ENCODE measurements around the gene SMAD7.
A peak's percentile ranks its signal among the peaks of the same experiment; 100 is the strongest.

The SMAD7 gene

GRCh38 chr18:48900469-48900868, 50.3 kb downstream of the SMAD7 start:
- Histone ChIP-seq H3K79me1 (ENCODE audit: low read length) (peaks cover 14% of the 10 kb centered on the region), H3K9me3 (ENCODE audit: insufficient read depth, low read depth, low read length) (peaks cover 3% of the 10 kb centered on the region), H3K4me3 (ENCODE audit: low read depth, low read length) (no peak overlapping the region), H3K27ac (ENCODE audit: low read depth, low read length) (no peak overlapping the region), H4K8ac (ENCODE audit: low read depth, low read length) (no peak overlapping the region), H3K23ac (ENCODE audit: low read length) (no peak overlapping the region), H3K9ac (ENCODE audit: low read length) (no peak overlapping the region), H2BK120ac (ENCODE audit: insufficient read depth, low read length, poor library complexity) (no peak overlapping the region), H4K12ac (ENCODE audit: low read depth, low read length) (no peak overlapping the region), H3K18ac (ENCODE audit: low read length) (no peak overlapping the region), H3K79me2 (ENCODE audit: control insufficient read depth, insufficient read depth, low read length, poor library complexity) (no peaks in the 10 kb centered on the region), H3K14ac (ENCODE audit: low read length) (no peak overlapping the region), H2BK12ac (ENCODE audit: low read length) (no peak overlapping the region), H3K27me3 (ENCODE audit: insufficient read depth, low read length) (no peaks in the 10 kb centered on the region), H3K4ac (ENCODE audit: low read depth, low read length) (no peak overlapping the region), H3K4me1 (ENCODE audit: control insufficient read depth in 1 of 2, insufficient read depth in 2 of 2, low read length in 2 of 2) (peaks cover 18 to 22% of the 10 kb centered on the region in 2 experiments), H2AFZ (ENCODE audit: insufficient read depth, low read length, poor library complexity) (no peak overlapping the region), H4K91ac (ENCODE audit: low read depth, low read length) (no peak overlapping the region), H2AK5ac (ENCODE audit: low read length) (no peak overlapping the region), H3K4me2 (ENCODE audit: low read length) (no peak overlapping the region), H2BK5ac (ENCODE audit: low read depth, low read length, poor library complexity) (no peak overlapping the region), H3K36me3 (ENCODE audit: control insufficient read depth in 1 of 2, insufficient read depth in 2 of 2, low read length in 2 of 2) (no peaks in the 10 kb centered on the region)
- DNase-seq = no peak
- no CpG with 5 or more reads among the region's 1 CpG for WGBS (ENCODE audit: extremely low coverage, insufficient coverage, insufficient read length)

GRCh38 chr18:48899558-48900174, 51.1 kb downstream of the SMAD7 start:
- no peak overlapping the region for H4K8ac ChIP-seq (ENCODE audit: low read depth, low read length)
- no peak overlapping the region for H3K18ac ChIP-seq (ENCODE audit: low read length)
- no peaks in the 10 kb centered on the region for H3K79me2 ChIP-seq (ENCODE audit: control insufficient read depth, insufficient read depth, low read length, poor library complexity)
- H4K91ac ChIP-seq (ENCODE audit: low read depth, low read length) = no peak overlapping the region
- no peak overlapping the region for H3K14ac ChIP-seq (ENCODE audit: low read length)
- peaks cover 16% of the 10 kb centered on the region for H3K79me1 ChIP-seq (ENCODE audit: low read length)
- no peak overlapping the region for H2BK120ac ChIP-seq (ENCODE audit: insufficient read depth, low read length, poor library complexity)
- peaks cover 18 to 26% of the 10 kb centered on the region in 2 experiments for H3K4me1 ChIP-seq (ENCODE audit: control insufficient read depth in 1 of 2, insufficient read depth in 2 of 2, low read length in 2 of 2)
- no peak for DNase-seq
- H3K9ac ChIP-seq (ENCODE audit: low read length) = no peak overlapping the region
- H3K4me3 ChIP-seq (ENCODE audit: low read depth, low read length) = no peak overlapping the region
- H3K4me2 ChIP-seq (ENCODE audit: low read length) = no peak overlapping the region
- no peaks in the 10 kb centered on the region for H3K27me3 ChIP-seq (ENCODE audit: insufficient read depth, low read length)
- H3K27ac ChIP-seq (ENCODE audit: low read depth, low read length) = no peak overlapping the region
- H4K12ac ChIP-seq (ENCODE audit: low read depth, low read length) = no peak overlapping the region
- no peak overlapping the region for H3K4ac ChIP-seq (ENCODE audit: low read depth, low read length)
- no peaks in the 10 kb centered on the region for H3K36me3 ChIP-seq (ENCODE audit: control insufficient read depth in 1 of 2, insufficient read depth in 2 of 2, low read length in 2 of 2)
- no peak overlapping the region for H3K23ac ChIP-seq (ENCODE audit: low read length)
- no peak overlapping the region for H2BK12ac ChIP-seq (ENCODE audit: low read length)
- no peak overlapping the region for H2AFZ ChIP-seq (ENCODE audit: insufficient read depth, low read length, poor library complexity)
- no peaks in the 10 kb centered on the region for H3K9me3 ChIP-seq (ENCODE audit: insufficient read depth, low read depth, low read length)
- no CpG with 5 or more reads among the region's 4 CpGs for WGBS (ENCODE audit: extremely low coverage, insufficient coverage, insufficient read length)
- no peak overlapping the region for H2AK5ac ChIP-seq (ENCODE audit: low read length)
- no peak overlapping the region for H2BK5ac ChIP-seq (ENCODE audit: low read depth, low read length, poor library complexity)

DNA sequence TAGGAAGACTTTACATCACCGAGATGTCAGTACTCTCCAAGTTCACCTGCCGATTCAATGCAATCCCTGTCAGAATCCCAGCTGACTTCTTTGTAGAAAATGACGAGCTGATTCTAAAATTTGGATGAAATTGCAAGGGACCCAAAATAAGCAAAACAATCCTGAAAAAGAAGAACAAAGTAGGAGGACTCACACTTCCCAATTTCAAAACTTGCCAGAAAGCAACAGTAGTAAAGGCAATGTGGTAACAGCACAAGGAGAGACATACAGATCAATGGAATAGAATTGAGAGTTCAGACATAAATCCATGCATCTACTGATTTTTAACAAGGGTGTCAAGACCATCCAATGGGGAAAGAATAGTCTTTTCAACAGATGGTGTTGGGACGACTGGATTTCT, 52.2 kb downstream of the SMAD7 start:
- H3K4me2 ChIP-seq (ENCODE audit: low read length) = no peak overlapping the region

GRCh38 chr18:48897531-48897930, 53.2 kb downstream of the SMAD7 start:
- Histone ChIP-seq H3K79me2 (ENCODE audit: control insufficient read depth, insufficient read depth, low read length, poor library complexity) (no peaks in the 10 kb centered on the region), H3K4me3 (ENCODE audit: low read depth, low read length) (no peak overlapping the region), H3K4me1 (ENCODE audit: control insufficient read depth in 1 of 2, insufficient read depth in 2 of 2, low read length in 2 of 2) (peaks cover 21 to 26% of the 10 kb centered on the region in 2 experiments), H2AK5ac (ENCODE audit: low read length) (peak overlapping the region; percentile 35), H2BK5ac (ENCODE audit: low read depth, low read length, poor library complexity) (no peak overlapping the region), H3K18ac (ENCODE audit: low read length) (peak overlapping the region; percentile 61), H3K9me3 (ENCODE audit: insufficient read depth, low read depth, low read length) (no peaks in the 10 kb centered on the region), H2BK12ac (ENCODE audit: low read length) (peak overlapping the region; percentile 67), H3K27ac (ENCODE audit: low read depth, low read length) (no peak overlapping the region), H2AFZ (ENCODE audit: insufficient read depth, low read length, poor library complexity) (no peak overlapping the region), H4K8ac (ENCODE audit: low read depth, low read length) (no peak overlapping the region), H2BK120ac (ENCODE audit: insufficient read depth, low read length, poor library complexity) (peak overlapping the region; percentile 52), H4K91ac (ENCODE audit: low read depth, low read length) (peak overlapping the region; percentile 71), H3K23ac (ENCODE audit: low read length) (no peak overlapping the region), H4K12ac (ENCODE audit: low read depth, low read length) (no peak overlapping the region), H3K79me1 (ENCODE audit: low read length) (peaks cover 16% of the 10 kb centered on the region), H3K4me2 (ENCODE audit: low read length) (no peak overlapping the region), H3K9ac (ENCODE audit: low read length) (no peak overlapping the region), H3K27me3 (ENCODE audit: insufficient read depth, low read length) (no peaks in the 10 kb centered on the region), H3K4ac (ENCODE audit: low read depth, low read length) (no peak overlapping the region), H3K36me3 (ENCODE audit: control insufficient read depth in 1 of 2, insufficient read depth in 2 of 2, low read length in 2 of 2) (no peaks in the 10 kb centered on the region), H3K14ac (ENCODE audit: low read length) (peak overlapping the region; percentile 16)
- no CpG with 5 or more reads among the region's 5 CpGs for WGBS (ENCODE audit: extremely low coverage, insufficient coverage, insufficient read length)
- DNase-seq = no peak

More for the DNA sequence above, 52.2 kb downstream of the SMAD7 start:
- H2AK5ac ChIP-seq (ENCODE audit: low read length) = no peak overlapping the region
- H3K79me2 ChIP-seq (ENCODE audit: control insufficient read depth, insufficient read depth, low read length, poor library complexity) = no peaks in the 10 kb centered on the region
- no peak overlapping the region for H2BK12ac ChIP-seq (ENCODE audit: low read length)
- no peak overlapping the region for H2BK5ac ChIP-seq (ENCODE audit: low read depth, low read length, poor library complexity)
- no peak overlapping the region for H4K91ac ChIP-seq (ENCODE audit: low read depth, low read length)
- no peak overlapping the region for H3K9ac ChIP-seq (ENCODE audit: low read length)
- H3K79me1 ChIP-seq (ENCODE audit: low read length) = peaks cover 16% of the 10 kb centered on the region
- no peak overlapping the region for H3K18ac ChIP-seq (ENCODE audit: low read length)
- DNase-seq = no peak
- H4K8ac ChIP-seq (ENCODE audit: low read depth, low read length) = no peak overlapping the region
- no peak overlapping the region for H2AFZ ChIP-seq (ENCODE audit: insufficient read depth, low read length, poor library complexity)
- H2BK120ac ChIP-seq (ENCODE audit: insufficient read depth, low read length, poor library complexity) = no peak overlapping the region
- no peak overlapping the region for H3K4me3 ChIP-seq (ENCODE audit: low read depth, low read length)
- no CpG with 5 or more reads among the region's 4 CpGs for WGBS (ENCODE audit: extremely low coverage, insufficient coverage, insufficient read length)
- H3K9me3 ChIP-seq (ENCODE audit: insufficient read depth, low read depth, low read length) = no peaks in the 10 kb centered on the region
- H3K4ac ChIP-seq (ENCODE audit: low read depth, low read length) = no peak overlapping the region
- H3K4me1 ChIP-seq (ENCODE audit: control insufficient read depth in 1 of 2, insufficient read depth in 2 of 2, low read length in 2 of 2) = peaks cover 21 to 26% of the 10 kb centered on the region in 2 experiments
- no peak overlapping the region for H4K12ac ChIP-seq (ENCODE audit: low read depth, low read length)
- H3K36me3 ChIP-seq (ENCODE audit: control insufficient read depth in 1 of 2, insufficient read depth in 2 of 2, low read length in 2 of 2) = no peaks in the 10 kb centered on the region
- H3K23ac ChIP-seq (ENCODE audit: low read length) = no peak overlapping the region
- no peak overlapping the region for H3K27ac ChIP-seq (ENCODE audit: low read depth, low read length)
- H3K27me3 ChIP-seq (ENCODE audit: insufficient read depth, low read length) = no peaks in the 10 kb centered on the region
- no peak overlapping the region for H3K14ac ChIP-seq (ENCODE audit: low read length)
